NOMO-1 treated with dmso at 0.1 percent for 144 hours (cell line): ENCODE measurements around the gene PDE4D.
"Not testable (repeated sequence)": the region's sequence is repeated elsewhere in the genome, so short reads cannot be mapped to it uniquely, and the experiment has no call there.

Experiments used
- DNase-seq: peaks from one replicate; lab custom pipeline; 2025; ENCODE audit not compliant: unreplicated experiment; lab: John Stamatoyannopoulos, UW

Gene PDE4D

GRCh38 chr5:59587489-59588337 lies 305.8 kb downstream of the PDE4D start:
- DNase-seq, result no peak

- DNase-seq, result no peak
Observed at GRCh38 chr5:59586841-59587240, 306.7 kb downstream of the PDE4D start.

- DNase-seq, result no peak
Observed at GRCh38 chr5:59584858-59585846, 308.4 kb downstream of the PDE4D start.

GRCh38 chr5:59583810-59584562 lies 309.5 kb downstream of the PDE4D start:
- no peak for DNase-seq

DNA sequence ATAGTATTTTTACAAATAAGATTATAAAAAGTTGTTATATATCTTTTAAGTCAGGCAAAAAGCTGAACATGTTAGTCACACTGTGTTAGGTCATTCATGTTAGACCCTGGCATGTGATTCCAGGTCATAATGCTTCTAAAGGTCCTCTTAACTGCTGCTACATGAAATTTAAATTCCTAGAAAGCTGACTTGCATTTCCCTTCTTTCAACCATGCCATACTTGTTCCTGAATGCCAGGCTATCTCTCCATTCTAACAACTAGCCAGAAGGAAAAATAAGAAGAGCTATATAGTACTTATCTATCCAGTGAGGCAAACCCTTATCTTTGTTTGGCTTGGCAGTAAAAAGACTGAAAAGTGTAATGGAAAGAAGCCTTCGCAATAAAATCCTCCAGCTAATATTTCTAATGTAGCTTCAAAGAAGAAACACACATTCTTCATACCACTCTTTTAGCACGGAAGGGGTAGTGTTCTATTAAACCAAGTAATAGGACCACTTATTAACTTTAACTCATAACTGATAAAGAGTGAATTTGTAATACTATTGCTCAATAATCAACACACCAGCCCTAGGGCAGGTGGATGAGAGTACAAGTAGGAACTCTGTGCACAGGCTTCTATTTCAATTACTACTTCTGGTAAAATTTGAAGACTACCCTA lies 310.2 kb downstream of the PDE4D start:
- no peak for DNase-seq

GRCh38 chr5:59582746-59583145 lies 310.8 kb downstream of the PDE4D start:
- no peak for DNase-seq

GRCh38 chr5:59579824-59580167 lies 313.7 kb downstream of the PDE4D start:
- no peak for DNase-seq

GRCh38 chr5:59579101-59579823 lies 314.3 kb downstream of the PDE4D start:
- no peak for DNase-seq

GRCh38 chr5:59577485-59577884 lies 316.0 kb downstream of the PDE4D start:
- DNase-seq, result no peak

- DNase-seq, result no peak
Observed at GRCh38 chr5:59575648-59576445, 317.7 kb downstream of the PDE4D start.

DNA sequence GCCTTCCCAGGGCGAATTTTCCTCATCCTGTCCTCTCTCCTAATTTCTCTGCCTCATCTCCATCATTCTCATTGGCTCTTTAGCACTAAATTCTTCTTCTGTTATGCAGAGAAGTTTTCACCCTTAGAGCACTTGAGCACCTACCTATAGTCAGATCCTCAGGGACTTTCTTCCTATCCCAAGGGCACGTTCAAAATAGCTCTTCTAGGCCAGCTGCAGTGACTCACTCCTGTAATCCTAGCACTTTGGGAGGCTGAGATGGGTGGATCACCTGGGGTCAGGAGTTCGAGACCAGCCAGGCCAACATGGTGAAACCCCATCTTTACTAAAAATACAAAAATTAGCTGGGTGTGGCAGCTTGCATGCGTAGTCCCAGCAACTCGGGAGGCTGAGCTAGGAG lies 320.0 kb downstream of the PDE4D start:
- not testable (repeated sequence) for DNase-seq

- no peak for DNase-seq
Observed at GRCh38 chr5:59571067-59571466, 322.5 kb downstream of the PDE4D start.

GRCh38 chr5:59569608-59570334 lies 323.8 kb downstream of the PDE4D start:
- DNase-seq, result no peak

DNA sequence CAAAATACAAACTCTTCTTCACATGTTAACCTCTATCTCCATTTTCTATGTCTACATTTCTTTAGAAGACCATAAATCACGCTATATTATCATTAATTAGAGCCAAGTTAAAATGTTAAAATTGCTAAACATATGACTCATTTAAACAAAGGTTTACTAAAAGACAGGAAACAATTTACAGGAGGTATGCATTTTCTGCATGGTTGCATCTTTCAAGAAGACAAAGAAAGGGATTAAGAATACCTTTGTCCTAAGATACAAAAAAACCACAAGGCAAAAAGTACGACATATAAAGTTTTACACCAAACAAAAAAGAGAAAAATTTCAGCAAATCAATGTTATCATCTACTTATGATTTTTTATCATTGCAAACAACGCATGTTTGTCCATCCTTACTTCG lies 324.4 kb downstream of the PDE4D start:
- no peak for DNase-seq

GRCh38 chr5:59568161-59568560 lies 325.4 kb downstream of the PDE4D start:
- DNase-seq, result no peak

DNA sequence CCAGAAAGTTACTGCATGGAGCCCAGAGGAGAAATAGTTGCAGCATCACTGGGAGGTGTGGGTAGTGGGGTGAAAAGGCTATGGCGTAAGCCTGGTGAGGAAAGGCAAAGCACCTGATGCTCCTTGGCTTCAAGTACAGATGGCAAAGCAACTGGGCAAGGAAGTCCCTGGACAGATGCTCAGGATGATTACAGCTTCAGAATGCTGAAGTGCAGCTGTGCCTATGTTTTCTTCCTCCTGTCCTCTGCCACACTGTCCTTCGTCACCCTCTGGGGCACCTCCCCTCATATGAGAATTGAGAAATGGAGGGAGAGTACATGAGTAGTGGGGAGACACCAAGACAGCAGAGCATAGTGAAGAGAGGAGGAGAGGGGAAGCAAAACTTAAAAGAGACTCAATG lies 328.0 kb downstream of the PDE4D start:
- no peak for DNase-seq

DNA sequence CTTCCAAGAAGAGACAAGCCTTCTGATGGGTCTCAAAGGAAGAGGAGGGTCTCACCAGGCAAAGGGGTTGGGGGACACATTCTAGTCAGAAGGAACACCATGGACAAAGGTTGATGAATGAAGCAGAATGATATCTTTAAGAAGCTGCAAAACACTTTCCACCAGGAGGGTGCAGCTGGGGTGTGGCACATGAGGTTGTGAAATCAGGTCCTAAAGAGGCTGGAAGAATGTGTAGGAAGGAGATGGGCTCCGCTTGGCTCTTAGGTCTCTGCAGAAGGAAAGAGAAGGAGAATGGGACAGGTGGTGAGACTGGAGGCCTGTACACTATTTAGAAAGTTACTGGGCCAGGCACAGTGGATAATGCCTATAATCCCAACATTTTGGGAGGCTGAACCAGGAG lies 328.6 kb downstream of the PDE4D start:
- DNase-seq, result no peak

DNA sequence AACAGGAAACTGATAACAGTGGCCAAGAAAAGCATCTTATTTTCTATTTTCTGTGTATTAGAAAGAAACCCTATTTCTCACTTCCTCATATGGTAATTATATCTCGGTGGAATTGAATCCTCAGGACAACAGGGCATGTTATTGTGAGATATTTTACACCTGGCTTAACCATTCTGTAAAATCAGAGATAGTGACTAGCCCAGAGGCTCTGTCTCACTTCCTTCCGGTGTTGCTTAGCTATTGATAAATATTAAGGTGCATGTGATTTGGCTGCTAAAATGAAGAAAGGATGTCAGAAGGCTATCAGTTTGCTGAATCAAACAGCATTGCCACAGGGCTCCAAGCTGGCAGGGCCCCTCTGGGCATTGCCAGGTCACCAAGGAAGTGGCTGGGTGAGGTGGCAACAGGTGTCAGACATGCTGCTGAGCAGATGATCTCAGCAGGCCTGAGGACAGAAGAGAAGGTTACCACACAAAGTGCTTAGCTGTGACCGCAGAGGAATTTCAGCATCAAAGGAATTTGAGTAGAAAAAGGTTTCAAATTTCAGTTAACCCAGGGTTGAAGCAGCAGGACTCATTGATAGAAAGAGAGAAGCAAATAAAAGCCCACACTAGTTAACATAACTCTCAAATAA lies 330.7 kb downstream of the PDE4D start:
- no peak for DNase-seq
